ENCODE results near the gene KRTAP12-4.

KRTAP12-4 gene

GRCh38 chr21:44682580-44683151 is 28.2 kb upstream of the KRTAP12-4 start:
- Mint-ChIP-seq H3K4me1 (peaks cover 11% of the 10 kb centered on the region), H3K4me3 (no peak overlapping the region), H3K36me3 (ENCODE audit: low read depth) (no peaks in the 10 kb centered on the region), H3K27ac (no peak overlapping the region), H3K27me3 (ENCODE audit: low read depth) (peaks cover 53% of the 10 kb centered on the region), H3K9me3 (no peaks in the 10 kb centered on the region)
- no peak for TF ChIP-seq CTCF (IDR thresholded peaks at IDR 0.05; ENCODE audit: unreplicated experiment in 3 of 3)

DNA sequence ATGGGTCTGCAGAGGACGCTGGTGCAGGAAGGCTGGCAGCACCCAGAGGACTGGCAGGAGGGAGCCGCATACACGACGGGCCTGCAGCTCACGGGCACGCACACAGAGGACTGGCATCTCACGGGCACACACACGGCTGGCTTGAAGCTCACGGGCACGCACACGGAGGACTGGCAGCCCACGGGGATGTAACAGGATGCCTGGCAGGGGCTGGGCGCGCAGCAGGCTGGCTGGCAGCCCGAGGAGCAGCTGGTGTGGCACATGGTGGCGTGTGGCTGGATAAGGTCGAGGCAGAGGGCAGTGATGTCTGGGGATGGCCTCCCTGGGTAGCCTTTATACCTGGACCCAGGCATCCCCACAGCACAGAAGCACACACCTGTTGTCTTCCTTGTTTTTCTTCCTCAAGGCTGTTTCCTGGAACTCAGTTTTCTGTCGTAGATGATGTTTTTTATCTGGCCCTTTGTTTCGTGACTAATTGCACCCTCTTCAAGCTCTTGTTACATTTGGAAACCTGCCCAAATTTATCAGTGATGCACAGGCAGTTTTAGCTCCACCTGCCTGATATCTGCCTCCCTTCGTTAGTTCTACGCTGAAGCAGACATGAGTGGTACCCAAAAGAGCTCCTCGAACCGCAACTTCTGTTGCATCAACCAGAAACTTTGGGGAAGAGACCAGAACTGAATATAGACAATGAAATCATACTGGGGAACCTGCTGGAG is 27.6 kb upstream of the KRTAP12-4 start, which contains the start of gene KRTAP12-1:
TSS of gene KRTAP12-1 (minus strand) at position 303 of the 719 bp plus-strand sequence. CDS start at position 263, 40 bp downstream.
- no peak within 1 kb of the TSS for H3K27ac Mint-ChIP-seq
- peaks cover 53% of the 10 kb centered on the region for H3K27me3 Mint-ChIP-seq (ENCODE audit: low read depth)
- H3K4me1 Mint-ChIP-seq: peaks cover 5% of the 10 kb centered on the region
- no peak within 1 kb of the TSS for H3K4me3 Mint-ChIP-seq
- H3K9me3 Mint-ChIP-seq: no peaks in the 10 kb centered on the region
- no peaks in the 10 kb centered on the region for H3K36me3 Mint-ChIP-seq (ENCODE audit: low read depth)
- no peak for TF ChIP-seq CTCF (IDR thresholded peaks at IDR 0.05; ENCODE audit: unreplicated experiment in 3 of 3)

DNA sequence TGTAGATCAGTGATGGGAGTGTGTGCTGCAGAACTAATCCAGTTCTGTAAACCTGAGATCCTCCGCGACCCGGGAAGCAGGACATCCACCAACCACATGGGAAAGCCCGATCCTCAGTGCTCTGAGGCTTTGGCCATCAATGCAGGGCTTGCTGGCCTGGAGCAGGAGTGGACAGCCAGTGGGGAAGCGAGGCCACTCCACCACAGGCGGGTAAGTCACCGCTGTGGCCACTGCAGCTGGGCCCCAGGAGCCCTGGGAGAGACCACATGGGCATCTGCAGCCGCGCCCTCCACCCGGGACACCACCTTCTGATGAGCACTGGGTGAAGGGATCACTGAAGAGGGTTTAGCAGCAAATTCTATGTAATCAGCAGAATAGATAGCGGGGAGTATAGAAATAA is 26.7 kb upstream of the KRTAP12-4 start:
- Mint-ChIP-seq H3K36me3 (ENCODE audit: low read depth) (no peaks in the 10 kb centered on the region), H3K4me3 (no peak overlapping the region), H3K4me1 (no peaks in the 10 kb centered on the region), H3K27ac (no peak overlapping the region), H3K9me3 (no peaks in the 10 kb centered on the region), H3K27me3 (ENCODE audit: low read depth) (peaks cover 52% of the 10 kb centered on the region)
- TF ChIP-seq CTCF (IDR thresholded peaks at IDR 0.05; ENCODE audit: unreplicated experiment in 3 of 3): no peak

DNA sequence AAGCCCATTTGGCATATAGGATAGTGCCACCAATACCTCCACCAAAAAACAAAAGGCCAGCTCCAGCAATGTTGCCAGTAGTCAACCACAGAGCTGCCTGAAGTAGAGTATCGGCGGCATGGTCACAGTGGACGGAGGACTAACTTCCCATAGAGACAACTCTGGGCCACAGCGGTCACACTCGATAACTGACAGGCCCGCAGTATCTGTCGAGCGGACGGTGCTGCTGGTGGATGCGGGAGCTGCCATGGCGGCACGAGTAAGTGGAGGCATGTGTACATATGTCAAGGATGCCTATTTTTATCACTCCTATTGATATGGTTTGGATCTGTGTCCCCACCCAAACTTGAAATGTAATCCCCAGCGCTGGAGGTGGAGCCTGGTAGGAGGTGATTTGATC is 23.4 kb upstream of the KRTAP12-4 start:
- Mint-ChIP-seq H3K4me3 (no peak overlapping the region), H3K4me1 (no peaks in the 10 kb centered on the region), H3K9me3 (peaks cover 20% of the 10 kb centered on the region), H3K27me3 (ENCODE audit: low read depth) (peaks cover 37% of the 10 kb centered on the region), H3K36me3 (ENCODE audit: low read depth) (peaks cover 2% of the 10 kb centered on the region), H3K27ac (no peak overlapping the region)
- no peak for TF ChIP-seq CTCF (IDR thresholded peaks at IDR 0.05; ENCODE audit: unreplicated experiment in 3 of 3)

DNA sequence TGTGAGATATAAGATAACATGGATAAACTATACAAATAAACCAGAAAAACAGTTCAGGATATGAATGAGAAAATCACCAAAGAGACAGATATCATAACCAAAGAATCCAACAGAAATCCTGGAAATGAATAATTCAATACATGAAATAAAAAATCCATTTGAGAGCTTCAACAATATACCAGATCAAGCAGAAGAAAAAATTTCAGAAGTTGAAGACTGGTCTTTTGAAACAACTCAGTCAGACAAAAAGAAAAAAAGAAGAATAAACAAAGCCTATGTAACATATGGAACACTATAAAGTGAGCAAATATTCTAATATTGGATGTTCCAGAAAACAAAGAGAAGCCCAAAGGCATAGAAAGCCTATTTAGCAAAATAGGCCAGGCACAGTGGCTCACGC is 17.5 kb upstream of the KRTAP12-4 start:
- no peak for TF ChIP-seq CTCF (IDR thresholded peaks at IDR 0.05; ENCODE audit: unreplicated experiment in 3 of 3)
- no peak overlapping the region for H3K4me3 Mint-ChIP-seq
- H3K27me3 Mint-ChIP-seq (ENCODE audit: low read depth): peaks cover 17% of the 10 kb centered on the region
- H3K4me1 Mint-ChIP-seq: no peaks in the 10 kb centered on the region
- peaks cover 67% of the 10 kb centered on the region for H3K9me3 Mint-ChIP-seq
- H3K27ac Mint-ChIP-seq: no peak overlapping the region
- peaks cover 10% of the 10 kb centered on the region for H3K36me3 Mint-ChIP-seq (ENCODE audit: low read depth)

Measured in nephron (organoid).